Mucosa of descending colon (tissue), 3 donors: ENCODE measurements around the gene SH3RF2. TPM values are rescaled to one million over a fixed set of nuclear protein-coding genes. Genes with fewer than 3 reads are reported as not detected.
A peak's percentile ranks its signal among the peaks of the same experiment; 100 is the strongest.

ENCODE experiments used
- ATAC-seq: fragments of 200-7000 bp; cut with Tn5 transposase; one replicate; pipeline ENCODE4 v1.9.1; 2020; ENCODE audit warnings: mild to moderate bottlenecking, moderate library complexity
- DNase-seq, 3 donors: peaks; one replicate each; pipeline ENCODE4 v3.0.0-alpha.2; 2020
- H3K36me3 ChIP-seq: fragments of 200-600 bp; one replicate; pipeline ENCODE4 v1.8.0; 2021; ENCODE audit warnings: low read depth, mild to moderate bottlenecking
- H3K4me1 ChIP-seq: fragments of 200-600 bp; one replicate; pipeline ENCODE4 v1.8.0; 2021; ENCODE audit warnings: low read depth, mild to moderate bottlenecking
- H3K4me3 ChIP-seq: fragments of 200-600 bp; one replicate; pipeline ENCODE4 v1.8.0; 2021; ENCODE audit warnings: mild to moderate bottlenecking
- H3K9me3 ChIP-seq: fragments of 200-600 bp; one replicate; pipeline ENCODE4 v1.8.0; 2021; ENCODE audit warnings: mild to moderate bottlenecking
- intact Hi-C, 2 donors: fragments of 100-400 bp; cut with DNase I in 1 of 2; cut with micrococcal nuclease in 1 of 2; formaldehyde crosslinking; loops; one replicate each; pipeline versions ENCODE4 v1.11.0 to v1.11.1; 2022; cut with DNase I, micrococcal nuclease
- total RNA-seq, 3 donors: library from RNA; stranded (reverse); fragmentation: NEBNext Ultra II Directional in 2 of 3; extraction: Animal tissue kit (Norgen Biotek cat#: 25700) in 2 of 3; gene quantifications; one replicate each; pipeline versions ENCODE4 v1.2.1 to v1.2.4, GENCODE V29; 2021 to 2023
- TF ChIP-seq, protein P1 (sequence below): fragments of 200-600 bp; IDR thresholded peaks from one replicate; pipeline ENCODE4 v1.8.0; 2022; ENCODE audit warnings: antibody characterized with exemption, mild to moderate bottlenecking
- donor health status: DM: no; HTN: no; CAD: no; lungs with moderate emphysema.
- donor health status: DM: no; HTN: no; CAD: no.
- donor health status: DM: no; HTN: yes; CAD: no.

The SH3RF2 gene
- total RNA-seq, 3 donors from 2014 or later = 36.8 to 99.7 (median 61.5) TPM

DNA sequence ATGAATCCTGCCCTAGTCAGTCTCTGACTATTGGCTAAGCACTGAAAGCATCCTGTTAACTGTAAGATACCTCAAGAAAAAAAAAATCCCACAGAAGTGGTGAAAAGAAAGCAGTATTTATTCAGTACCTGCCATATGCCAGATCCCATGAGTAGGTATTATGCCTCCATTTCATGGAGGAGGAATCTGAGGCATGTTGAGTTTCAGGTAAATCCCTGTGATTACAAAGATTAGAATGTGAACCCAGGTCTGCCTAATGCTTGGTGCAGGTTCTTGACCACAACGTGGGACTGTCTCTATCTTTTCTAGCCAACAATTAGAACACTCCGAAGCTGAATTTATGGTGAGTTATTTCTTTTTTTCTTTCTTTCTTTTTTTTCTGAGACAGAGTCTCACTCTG is 30.9 kb downstream of the SH3RF2 start:
- no peak for ATAC-seq

DNA sequence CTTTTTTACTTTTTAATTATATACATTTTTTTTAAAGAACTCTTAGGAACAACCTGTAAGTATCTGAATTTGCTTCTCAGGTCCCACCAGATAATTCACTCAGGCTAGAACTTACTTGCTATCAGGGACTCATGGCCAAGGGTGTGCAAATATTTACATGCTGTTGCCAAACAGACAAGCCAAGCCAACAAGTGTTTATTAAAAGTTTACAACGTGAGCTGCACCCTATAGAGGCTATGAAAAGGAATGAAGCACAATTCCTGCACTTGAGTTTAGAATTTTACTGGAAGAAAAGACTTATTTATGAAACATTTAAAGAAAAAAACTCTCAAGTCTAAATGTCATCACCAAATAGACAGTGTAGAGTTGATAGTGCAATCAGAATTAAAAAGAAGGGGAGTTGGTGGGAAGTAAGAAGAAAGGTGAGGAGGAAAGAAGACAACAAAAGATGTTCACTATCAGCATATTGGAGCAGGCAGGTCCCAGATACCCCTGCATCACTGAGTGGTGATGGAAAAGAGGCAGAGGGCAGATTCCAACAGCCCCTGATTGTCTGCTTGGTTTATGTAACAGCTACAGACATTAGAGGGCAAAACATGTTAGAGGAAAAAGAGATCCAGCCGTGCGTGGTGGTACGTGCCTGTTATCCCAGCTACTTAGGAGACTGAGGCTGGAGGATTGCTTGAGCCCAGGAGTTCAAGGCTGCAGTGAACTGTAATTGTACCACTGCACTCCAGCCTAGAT is 32.8 kb downstream of the SH3RF2 start:
- Histone ChIP-seq H3K4me1 (peaks cover 13% of the 10 kb centered on the region), H3K9me3 (peaks cover 2% of the 10 kb centered on the region), H3K4me3 (no peak overlapping the region), H3K36me3 (no peaks in the 10 kb centered on the region)
- DNase-seq = no peak
- intact Hi-C loops = no loop called here
- TF ChIP-seq, protein P1, sequence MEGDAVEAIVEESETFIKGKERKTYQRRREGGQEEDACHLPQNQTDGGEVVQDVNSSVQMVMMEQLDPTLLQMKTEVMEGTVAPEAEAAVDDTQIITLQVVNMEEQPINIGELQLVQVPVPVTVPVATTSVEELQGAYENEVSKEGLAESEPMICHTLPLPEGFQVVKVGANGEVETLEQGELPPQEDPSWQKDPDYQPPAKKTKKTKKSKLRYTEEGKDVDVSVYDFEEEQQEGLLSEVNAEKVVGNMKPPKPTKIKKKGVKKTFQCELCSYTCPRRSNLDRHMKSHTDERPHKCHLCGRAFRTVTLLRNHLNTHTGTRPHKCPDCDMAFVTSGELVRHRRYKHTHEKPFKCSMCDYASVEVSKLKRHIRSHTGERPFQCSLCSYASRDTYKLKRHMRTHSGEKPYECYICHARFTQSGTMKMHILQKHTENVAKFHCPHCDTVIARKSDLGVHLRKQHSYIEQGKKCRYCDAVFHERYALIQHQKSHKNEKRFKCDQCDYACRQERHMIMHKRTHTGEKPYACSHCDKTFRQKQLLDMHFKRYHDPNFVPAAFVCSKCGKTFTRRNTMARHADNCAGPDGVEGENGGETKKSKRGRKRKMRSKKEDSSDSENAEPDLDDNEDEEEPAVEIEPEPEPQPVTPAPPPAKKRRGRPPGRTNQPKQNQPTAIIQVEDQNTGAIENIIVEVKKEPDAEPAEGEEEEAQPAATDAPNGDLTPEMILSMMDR = no peak
- ATAC-seq = peak; percentile 71

More for the DNA sequence above, 30.9 kb downstream of the SH3RF2 start:
- Histone ChIP-seq H3K9me3 (no peaks in the 10 kb centered on the region), H3K4me3 (no peak overlapping the region), H3K4me1 (peaks cover 13% of the 10 kb centered on the region), H3K36me3 (no peaks in the 10 kb centered on the region)
- no peak for DNase-seq
- intact Hi-C loops = no loop called here
- TF ChIP-seq, protein P1 = no peak

DNA sequence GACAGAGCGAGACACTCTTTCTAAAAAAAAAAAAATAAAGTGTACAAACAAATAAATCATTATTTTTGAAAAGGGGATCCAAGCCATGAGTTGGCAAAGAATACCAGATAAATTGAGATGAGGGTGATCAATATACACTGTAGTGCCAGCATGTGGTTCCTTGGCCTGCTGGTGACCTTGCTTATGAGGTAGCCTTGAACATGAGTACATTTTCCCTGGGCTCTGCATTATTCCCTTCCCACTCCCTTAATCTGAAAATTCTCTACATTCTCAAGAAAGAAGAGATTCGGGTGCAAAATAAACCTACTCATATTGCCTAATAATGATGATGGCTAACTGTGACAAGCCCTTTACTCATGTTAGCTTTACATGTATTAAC is 33.3 kb downstream of the SH3RF2 start:
- H3K9me3 ChIP-seq = peaks cover 2% of the 10 kb centered on the region
- TF ChIP-seq, protein P1 = no peak
- H3K4me1 ChIP-seq = peaks cover 11% of the 10 kb centered on the region
- H3K36me3 ChIP-seq = no peaks in the 10 kb centered on the region
- H3K4me3 ChIP-seq = no peak overlapping the region
- DNase-seq (no peak), ATAC-seq (no peak)
- intact Hi-C loops = no loop called here

DNA sequence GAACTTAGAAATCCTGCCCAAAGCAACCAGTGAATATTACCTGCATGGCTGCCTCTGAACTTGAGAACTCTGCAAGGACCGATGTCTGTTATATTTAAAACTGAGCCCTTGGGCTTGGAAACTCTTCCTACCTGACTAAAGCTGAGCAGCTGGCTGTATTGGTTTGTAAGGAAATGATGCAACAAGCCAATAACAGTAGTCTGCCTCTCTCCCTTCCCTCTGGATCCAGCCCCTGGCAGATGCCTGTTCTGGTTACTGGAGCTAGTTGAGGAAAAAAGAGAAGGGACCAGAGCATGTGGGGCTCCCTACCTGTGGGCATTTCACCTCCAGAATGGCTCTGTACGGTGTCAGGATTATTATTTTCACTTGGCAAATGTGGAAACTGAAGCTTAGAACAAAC is 34.7 kb downstream of the SH3RF2 start:
- ATAC-seq (no peak), DNase-seq (no peak)
- Histone ChIP-seq H3K36me3 (no peaks in the 10 kb centered on the region), H3K9me3 (peaks cover 2% of the 10 kb centered on the region), H3K4me3 (no peak overlapping the region), H3K4me1 (peaks cover 14% of the 10 kb centered on the region)
- TF ChIP-seq, protein P1 = no peak
- intact Hi-C loops = no loop called here

DNA sequence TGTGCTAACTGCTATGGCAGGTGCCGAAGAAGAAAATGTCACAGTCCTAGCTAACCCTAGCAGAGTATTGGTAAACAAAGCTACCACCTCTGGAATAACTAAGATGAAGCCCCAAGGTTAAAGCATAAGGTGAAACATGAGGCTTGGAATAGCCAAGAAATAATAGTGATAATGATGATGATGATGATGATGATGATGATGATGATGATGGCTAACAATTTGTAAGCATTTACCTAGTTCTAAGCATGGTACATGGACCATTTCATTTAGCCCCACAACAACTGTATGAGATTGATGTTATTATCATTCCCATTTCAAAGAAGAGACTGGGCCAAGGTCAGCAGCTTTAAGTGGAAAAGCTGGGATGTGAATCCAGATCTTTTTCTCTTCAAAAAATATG is 35.3 kb downstream of the SH3RF2 start:
- H3K36me3 ChIP-seq = no peaks in the 10 kb centered on the region
- intact Hi-C loops = no loop called here
- no peak for DNase-seq
- H3K9me3 ChIP-seq = peaks cover 2% of the 10 kb centered on the region
- peaks cover 17% of the 10 kb centered on the region for H3K4me1 ChIP-seq
- ATAC-seq = no peak
- no peak overlapping the region for H3K4me3 ChIP-seq
- TF ChIP-seq, protein P1 = no peak

DNA sequence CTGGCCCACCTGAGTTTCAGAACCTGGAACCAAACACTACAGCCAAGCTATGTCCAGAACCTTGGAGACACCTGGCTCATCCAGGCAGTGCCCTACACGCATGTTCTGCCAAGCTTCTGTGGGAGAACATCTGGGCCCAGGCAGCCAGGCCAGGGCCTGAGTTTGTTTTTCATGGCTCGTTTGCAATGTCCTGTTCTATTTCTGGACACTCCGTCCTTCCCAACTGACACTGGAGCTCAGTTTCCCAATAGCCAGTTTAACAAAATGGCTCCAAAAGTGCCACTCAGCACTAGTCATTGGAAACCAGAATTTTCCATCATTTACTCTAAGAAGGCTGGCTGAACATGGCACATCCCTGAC is 38.6 kb downstream of the SH3RF2 start:
- intact Hi-C loops = no loop called here
- DNase-seq = no peak
- no peak overlapping the region for H3K4me3 ChIP-seq
- TF ChIP-seq, protein P1 = no peak
- H3K9me3 ChIP-seq = peaks cover 2% of the 10 kb centered on the region
- no peak for ATAC-seq
- H3K36me3 ChIP-seq = no peaks in the 10 kb centered on the region
- peaks cover 30% of the 10 kb centered on the region for H3K4me1 ChIP-seq
